NCI-H460 (cell line): Measurements from ENCODE around the gene ADGRA1. TPM values are rescaled to one million over a fixed set of nuclear protein-coding genes. Genes with fewer than 3 reads are reported as not detected.
"Not testable (repeated sequence)": the region's sequence is repeated elsewhere in the genome, so short reads cannot be mapped to it uniquely, and the experiment has no call there.

Experiments
- DNase-seq: peaks from one replicate; pipeline ENCODE4 v3.0.0-alpha.2; 2016; ENCODE audit warnings: low read depth; ENCODE audit errors: extremely low read depth
- total RNA-seq: library from RNA; depleted of rRNA; stranded (reverse); fragments of >200 nt; shearing (Covaris generic); gene quantifications from 2 replicates; pipeline ENCODE4 v1.2.3, GENCODE V29; 2014

ADGRA1 gene
- total RNA-seq, 1 experiment from 2014 or later: not detected

- DNase-seq: no peak
Measured at GRCh38 chr10:133139551-133140065, 51.9 kb downstream of the ADGRA1 start.

GRCh38 chr10:133140417-133141143 is 52.9 kb downstream of the ADGRA1 start:
- no peak for DNase-seq

- DNase-seq: no peak
Measured at GRCh38 chr10:133141144-133141957, 53.6 kb downstream of the ADGRA1 start.

- no peak for DNase-seq
Measured at GRCh38 chr10:133141958-133142340, 54.2 kb downstream of the ADGRA1 start.

- DNase-seq: no peak
Measured at GRCh38 chr10:133142523-133143199, 54.9 kb downstream of the ADGRA1 start.

- DNase-seq: no peak
Measured at GRCh38 chr10:133143200-133143533, 55.4 kb downstream of the ADGRA1 start.

- DNase-seq: no peak
Measured at GRCh38 chr10:133143546-133143945, 55.8 kb downstream of the ADGRA1 start.

- DNase-seq: no peak
Measured at GRCh38 chr10:133144771-133145170, 57.0 kb downstream of the ADGRA1 start.

GRCh38 chr10:133150226-133150625 is 62.5 kb downstream of the ADGRA1 start:
- DNase-seq: no peak

- DNase-seq: no peak
Measured at GRCh38 chr10:133150656-133151055, 62.9 kb downstream of the ADGRA1 start.

GRCh38 chr10:133151071-133151470 is 63.3 kb downstream of the ADGRA1 start:
- not testable (repeated sequence) for DNase-seq

- no peak for DNase-seq
Measured at GRCh38 chr10:133151543-133151972, 63.8 kb downstream of the ADGRA1 start.

GRCh38 chr10:133154411-133154810 is 66.7 kb downstream of the ADGRA1 start:
- no peak for DNase-seq

GRCh38 chr10:133154996-133155778 is 67.5 kb downstream of the ADGRA1 start:
- DNase-seq: no peak

- DNase-seq: no peak
Measured at GRCh38 chr10:133156674-133157579, 69.2 kb downstream of the ADGRA1 start.

GRCh38 chr10:133157662-133158436 is 70.1 kb downstream of the ADGRA1 start:
- DNase-seq: no peak

- no peak for DNase-seq
Measured at GRCh38 chr10:133158437-133158755, 70.7 kb downstream of the ADGRA1 start.

- no peak for DNase-seq
Measured at GRCh38 chr10:133158756-133159610, 71.3 kb downstream of the ADGRA1 start.
